Activated CD8-positive, alpha-beta T cell treated with anti-CD3 and anti-CD28 coated beads, Interleukin-2, amount 10 ng/mL, durations not matched to agents 7 days and 5 days (primary cell): ENCODE measurements around the gene CCDC47. TPM values are rescaled to one million over a fixed set of nuclear protein-coding genes. Genes with fewer than 3 reads are reported as not detected.
A peak's percentile ranks its signal among the peaks of the same experiment; 100 is the strongest.

Experiments used
- ATAC-seq: fragments of 150-1000 bp; cut with Tn5 transposase; one replicate; pipeline ENCODE4 v1.10.0; 2021; ENCODE audit warnings: moderate library complexity
- CTCF ChIA-PET: fragments of 350-600 bp; sonication (Branson Sonifier 250); formaldehyde crosslinking; loops from one replicate; lab custom pipeline; 2021; ENCODE audit warnings: antibody characterized with exemption; lab: Charles Lee
- POLR2A ChIA-PET: fragments of 350-600 bp; sonication (Branson Sonifier 250); formaldehyde crosslinking; loops from one replicate; lab custom pipeline; 2021; ENCODE audit warnings: antibody characterized with exemption; lab: Charles Lee
- DNase-seq: peaks from one replicate; pipeline ENCODE4 v3.0.0-alpha.2; 2020
- H3K27ac Mint-ChIP-seq: one replicate; pipeline ENCODE4 v1.8.0; 2021; ENCODE audit warnings: mild to moderate bottlenecking, mixed read lengths
- H3K27me3 Mint-ChIP-seq: one replicate; pipeline ENCODE4 v1.8.0; 2021; ENCODE audit warnings: low read depth, mixed read lengths
- H3K36me3 Mint-ChIP-seq: one replicate; pipeline ENCODE4 v1.8.0; 2021; ENCODE audit warnings: low read depth, mixed read lengths
- H3K4me1 Mint-ChIP-seq: one replicate; pipeline ENCODE4 v1.8.0; 2021; ENCODE audit warnings: low read depth, mixed read lengths
- H3K4me3 Mint-ChIP-seq: one replicate; pipeline ENCODE4 v1.8.0; 2021; ENCODE audit warnings: mild to moderate bottlenecking, mixed read lengths
- H3K9me3 Mint-ChIP-seq: one replicate; pipeline ENCODE4 v1.8.0; 2022; ENCODE audit warnings: mixed read lengths; ENCODE audit not compliant: insufficient read depth
- total RNA-seq, 2 experiments: library from RNA; stranded (reverse); gene quantifications; one replicate each; pipeline ENCODE4 v1.2.3, GENCODE V29; 2021

CCDC47 gene
- 10 to 100 TPM; 59.4 to 61.1 TPM for total RNA-seq

DNA sequence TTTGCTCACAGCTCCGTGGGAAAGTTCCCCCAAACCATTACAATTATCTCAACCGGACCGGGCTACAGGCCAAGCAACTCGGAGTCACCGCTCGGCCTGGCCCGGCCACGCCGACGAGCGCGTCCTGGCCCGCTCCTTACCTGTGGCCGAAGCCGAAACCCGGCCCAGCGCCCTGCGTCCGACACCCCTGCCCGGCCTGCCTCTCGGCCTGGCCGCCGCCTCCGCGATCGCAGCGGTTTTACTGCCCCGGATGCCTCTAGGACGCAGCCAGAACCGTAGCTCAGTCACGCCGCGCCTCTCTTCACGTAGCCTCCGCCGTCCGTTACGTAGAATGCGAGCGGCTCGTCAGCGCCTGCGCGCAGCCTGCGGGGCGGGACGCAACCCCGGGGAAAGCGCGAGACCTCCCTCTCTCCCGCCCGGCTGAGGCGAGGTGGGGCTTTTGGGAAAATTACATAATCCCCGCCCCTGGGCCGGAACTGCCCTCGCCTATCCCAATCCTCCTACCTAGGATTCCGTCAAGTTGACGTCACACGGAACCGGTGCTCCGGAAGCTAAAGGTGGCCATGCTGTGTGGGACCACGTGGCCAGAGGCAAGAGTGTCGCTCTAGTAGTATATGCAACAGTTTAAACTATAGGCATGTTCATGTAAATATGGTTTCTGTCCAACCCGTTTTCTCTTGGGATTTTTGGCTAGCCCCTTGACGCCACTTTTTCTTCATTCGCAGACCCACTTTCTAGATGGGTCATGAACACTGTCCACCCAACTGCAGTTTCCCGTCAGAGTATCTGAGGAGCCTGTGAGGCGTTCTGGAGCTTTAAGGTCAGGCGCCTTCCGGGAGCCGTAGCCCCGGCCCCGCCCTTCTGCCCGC is at the start of gene CCDC47:
CCDC47 (minus strand) TSS at position 326 of the 869 bp plus-strand sequence. CDS start 7,422 bp downstream, outside the sequence.
- H3K4me1 Mint-ChIP-seq = peaks cover 49% of the 10 kb centered on the region
- ChIA-PET CTCF (interaction anchor here (1.0 to 3.5 kb wide), 21 partner anchors 9 to 143 kb away, joined by 3 to 15 read pairs (median 4); partner anchors contain the start of gene STRADA), POLR2A (interaction anchor here (0.7 to 6.0 kb wide), 26 partner anchors 9 to 223 kb away, joined by 3 to 64 read pairs (median 6); partner anchors contain the start of genes DCAF7, FTSJ3, PSMC5 and STRADA)
- ATAC-seq (peak; percentile 92), DNase-seq (peak; percentile 99)
- peaks cover 52% of the 10 kb centered on the region for H3K36me3 Mint-ChIP-seq
- no peaks in the 10 kb centered on the region for H3K9me3 Mint-ChIP-seq
- peak within 1 kb of the TSS; percentile 100 for H3K27ac Mint-ChIP-seq
- no peaks in the 10 kb centered on the region for H3K27me3 Mint-ChIP-seq
- H3K4me3 Mint-ChIP-seq = peak within 1 kb of the TSS; percentile 98

DNA sequence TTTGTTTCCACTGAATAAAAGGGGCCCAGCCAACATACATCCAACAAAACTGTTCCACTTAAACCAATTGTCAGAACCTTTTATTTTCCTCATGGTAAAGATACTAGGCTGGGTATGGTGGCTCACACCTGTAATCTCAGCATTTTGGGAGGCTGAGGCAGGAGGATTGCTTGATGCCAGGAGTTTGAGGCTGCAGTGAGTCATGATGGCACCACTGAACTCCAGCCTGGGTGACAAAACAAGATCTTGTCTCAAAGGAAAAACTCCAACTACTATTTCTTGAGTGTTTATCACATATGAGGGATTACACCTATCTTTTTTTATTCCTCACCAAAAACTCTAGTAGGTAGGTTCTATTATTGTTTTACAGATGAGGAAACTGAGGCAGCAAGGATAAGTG is 49.1 kb upstream of the CCDC47 start:
- no peaks in the 10 kb centered on the region for H3K9me3 Mint-ChIP-seq
- no peak overlapping the region for H3K4me3 Mint-ChIP-seq
- POLR2A ChIA-PET = no interaction called here
- peaks cover 49% of the 10 kb centered on the region for H3K4me1 Mint-ChIP-seq
- peak overlapping the region; percentile 36 for H3K27ac Mint-ChIP-seq
- CTCF ChIA-PET = no interaction called here
- peaks cover 88% of the 10 kb centered on the region for H3K36me3 Mint-ChIP-seq
- DNase-seq (no peak), ATAC-seq (no peak)
- H3K27me3 Mint-ChIP-seq = no peaks in the 10 kb centered on the region

DNA sequence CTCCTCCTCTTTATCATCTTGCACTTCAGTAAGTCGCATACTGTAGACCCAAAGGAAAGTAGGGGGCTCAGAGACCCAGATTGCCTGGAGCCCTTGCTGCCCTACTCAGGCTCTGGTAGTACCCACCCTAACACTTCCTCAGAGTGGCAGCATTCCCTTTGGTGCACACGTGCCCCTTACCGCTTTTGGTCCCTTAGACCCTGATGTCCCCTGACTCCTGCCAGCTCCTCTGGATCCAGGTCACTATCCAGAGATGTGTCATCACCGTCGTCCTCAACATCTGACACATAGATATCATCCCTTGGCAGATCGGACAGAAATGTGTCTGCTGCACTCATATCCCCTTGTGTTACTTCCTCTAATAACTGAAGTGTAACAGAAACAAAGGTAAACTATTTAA is 48.4 kb upstream of the CCDC47 start:
- peaks cover 50% of the 10 kb centered on the region for H3K4me1 Mint-ChIP-seq
- DNase-seq (peak; percentile 12), ATAC-seq (no peak)
- H3K27me3 Mint-ChIP-seq = no peaks in the 10 kb centered on the region
- no peaks in the 10 kb centered on the region for H3K9me3 Mint-ChIP-seq
- POLR2A ChIA-PET = interaction anchor here (0.6 to 1.5 kb wide), 4 partner anchors 13 to 129 kb away, joined by 3 to 4 read pairs (median 3); no protein-coding TSS in a partner anchor
- no peak overlapping the region for H3K4me3 Mint-ChIP-seq
- peaks cover 87% of the 10 kb centered on the region for H3K36me3 Mint-ChIP-seq
- CTCF ChIA-PET = interaction anchor here (1.6 kb wide), 1 partner anchor 13 kb away, joined by 4 read pairs; no protein-coding TSS in a partner anchor
- H3K27ac Mint-ChIP-seq = peak overlapping the region; percentile 48

DNA sequence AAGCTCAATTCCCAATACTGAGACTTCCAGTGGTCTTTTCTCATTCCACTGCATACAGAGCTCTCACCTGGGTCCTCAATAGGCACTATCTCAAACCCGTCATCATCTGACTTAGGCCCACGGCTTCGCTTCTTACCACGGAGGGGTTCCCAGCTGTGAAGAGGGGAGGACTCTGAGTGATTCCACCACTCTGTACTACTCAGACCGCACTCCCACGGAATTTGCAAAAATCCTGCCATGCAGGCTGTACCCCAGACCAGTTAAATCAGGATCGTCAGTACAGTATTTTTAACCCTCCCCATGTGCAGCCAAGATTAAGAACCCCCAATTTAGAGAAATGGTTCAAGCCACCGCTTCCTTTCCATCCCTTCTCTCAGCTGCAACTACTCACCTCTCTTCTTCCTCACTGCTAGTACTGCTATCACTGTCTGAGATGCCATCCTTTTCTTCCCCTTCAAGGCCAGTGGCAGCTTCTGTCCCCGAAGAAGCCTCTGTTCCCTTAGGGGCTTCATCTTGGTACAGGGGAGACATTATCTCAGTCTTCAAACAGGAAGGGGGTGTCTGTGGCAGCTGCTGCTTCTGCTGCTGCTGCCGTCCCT is 47.7 kb upstream of the CCDC47 start:
- POLR2A ChIA-PET = interaction anchor here (0.6 to 1.9 kb wide), 6 partner anchors 11 to 128 kb away, joined by 3 to 5 read pairs (median 4); no protein-coding TSS in a partner anchor
- CTCF ChIA-PET = interaction anchor here (1.0 to 1.6 kb wide), 3 partner anchors 9 to 68 kb away, joined by 3 to 4 read pairs (median 3); no protein-coding TSS in a partner anchor
- peak overlapping the region; percentile 54 for H3K4me3 Mint-ChIP-seq
- no peaks in the 10 kb centered on the region for H3K27me3 Mint-ChIP-seq
- H3K9me3 Mint-ChIP-seq = no peaks in the 10 kb centered on the region
- DNase-seq (no peak), ATAC-seq (no peak)
- H3K36me3 Mint-ChIP-seq = peaks cover 88% of the 10 kb centered on the region
- peaks cover 44% of the 10 kb centered on the region for H3K4me1 Mint-ChIP-seq
- peak overlapping the region; percentile 74 for H3K27ac Mint-ChIP-seq

GRCh38 chr17:63819585-63820537 is 46.5 kb upstream of the CCDC47 start:
- H3K4me3 Mint-ChIP-seq = peak overlapping the region; percentile 25
- H3K27me3 Mint-ChIP-seq = no peaks in the 10 kb centered on the region
- DNase-seq (no peak), ATAC-seq (no peak)
- no peaks in the 10 kb centered on the region for H3K9me3 Mint-ChIP-seq
- peak overlapping the region; percentile 72 for H3K27ac Mint-ChIP-seq
- peaks cover 32% of the 10 kb centered on the region for H3K4me1 Mint-ChIP-seq
- ChIA-PET POLR2A (interaction anchor here (1.4 to 1.9 kb wide), 3 partner anchors 11 to 127 kb away, joined by 3 to 7 read pairs (median 5); no protein-coding TSS in a partner anchor), CTCF (interaction anchor here (1.0 to 1.6 kb wide), 5 partner anchors 8 to 69 kb away, joined by 3 to 5 read pairs (median 3); no protein-coding TSS in a partner anchor)
- H3K36me3 Mint-ChIP-seq = peaks cover 88% of the 10 kb centered on the region

- peak overlapping the region; percentile 25 for H3K4me3 Mint-ChIP-seq
- DNase-seq (no peak), ATAC-seq (no peak)
- H3K9me3 Mint-ChIP-seq = no peaks in the 10 kb centered on the region
- CTCF ChIA-PET = interaction anchor here (1.4 to 1.5 kb wide), 2 partner anchors 9 to 15 kb away, joined by 3 to 5 read pairs; no protein-coding TSS in a partner anchor
- peaks cover 86% of the 10 kb centered on the region for H3K36me3 Mint-ChIP-seq
- POLR2A ChIA-PET = interaction anchor here (0.5 to 1.8 kb wide), 2 partner anchors 12 to 208 kb away, joined by 4 to 7 read pairs; no protein-coding TSS in a partner anchor
- H3K27ac Mint-ChIP-seq = peak overlapping the region; percentile 41
- no peaks in the 10 kb centered on the region for H3K27me3 Mint-ChIP-seq
- peaks cover 26% of the 10 kb centered on the region for H3K4me1 Mint-ChIP-seq
Observed at GRCh38 chr17:63819131-63819530, 45.7 kb upstream of the CCDC47 start.

DNA sequence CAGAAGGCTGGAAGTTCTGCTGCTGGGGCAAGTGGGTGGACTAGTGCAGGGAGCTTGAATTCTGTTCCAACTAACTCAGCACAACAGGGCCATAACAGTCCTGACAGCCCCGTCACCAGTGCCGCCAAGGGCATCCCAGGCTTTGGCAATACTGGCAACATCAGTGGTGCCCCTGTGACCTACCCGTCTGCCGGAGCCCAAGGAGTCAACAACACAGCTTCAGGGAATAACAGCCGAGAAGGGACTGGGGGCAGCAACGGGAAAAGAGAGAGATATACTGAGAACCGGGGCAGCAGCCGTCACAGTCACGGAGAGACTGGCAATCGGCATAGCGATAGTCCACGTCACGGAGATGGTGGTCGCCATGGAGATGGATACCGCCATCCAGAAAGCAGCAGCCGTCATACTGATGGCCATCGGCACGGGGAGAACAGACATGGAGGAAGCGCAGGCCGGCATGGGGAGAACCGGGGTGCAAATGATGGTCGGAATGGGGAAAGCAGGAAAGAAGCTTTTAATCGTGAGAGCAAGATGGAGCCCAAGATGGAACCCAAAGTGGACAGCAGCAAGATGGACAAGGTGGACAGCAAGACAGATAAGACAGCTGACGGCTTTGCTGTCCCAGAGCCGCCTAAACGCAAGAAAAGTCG is 44.5 kb upstream of the CCDC47 start:
- Mint-ChIP-seq H3K9me3 (no peaks in the 10 kb centered on the region), H3K27ac (no peak overlapping the region), H3K4me3 (no peak overlapping the region), H3K4me1 (peaks cover 16% of the 10 kb centered on the region), H3K36me3 (peaks cover 85% of the 10 kb centered on the region), H3K27me3 (no peaks in the 10 kb centered on the region)
- no peak for ATAC-seq
- no peak for DNase-seq
- POLR2A ChIA-PET = interaction anchor here (0.9 kb wide), 1 partner anchor 45 kb away, joined by 6 read pairs; the partner anchor contains the start of gene CCDC47
- CTCF ChIA-PET = interaction anchor here (0.9 kb wide), 1 partner anchor 10 kb away, joined by 3 read pairs; no protein-coding TSS in a partner anchor

DNA sequence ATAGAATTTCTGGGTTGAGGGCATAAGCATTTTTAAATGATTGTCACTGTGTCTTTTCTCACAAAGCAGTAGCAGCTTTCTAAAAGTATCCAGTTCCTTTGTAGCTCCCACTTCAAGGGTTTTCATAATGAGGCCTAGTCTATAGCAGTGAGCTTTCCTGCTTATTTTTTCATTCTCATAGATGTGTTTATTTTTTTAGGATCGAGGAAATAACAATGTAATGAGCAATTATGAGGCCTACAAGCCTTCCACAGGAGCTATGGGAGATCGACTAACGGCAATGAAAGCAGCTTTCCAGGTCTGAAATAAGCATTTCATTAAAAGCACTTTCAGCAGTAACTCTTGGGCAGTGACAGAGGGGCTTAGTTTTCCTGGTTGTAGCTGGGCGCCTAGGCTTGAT is 43.3 kb upstream of the CCDC47 start:
- Mint-ChIP-seq H3K4me3 (no peak overlapping the region), H3K27ac (no peak overlapping the region), H3K27me3 (no peaks in the 10 kb centered on the region), H3K4me1 (peaks cover 10% of the 10 kb centered on the region), H3K9me3 (no peaks in the 10 kb centered on the region), H3K36me3 (peaks cover 85% of the 10 kb centered on the region)
- DNase-seq (no peak), ATAC-seq (no peak)
- ChIA-PET POLR2A (no interaction called here), CTCF (interaction anchor here (1.2 to 1.6 kb wide), 2 partner anchors 12 to 18 kb away, joined by 4 to 6 read pairs; no protein-coding TSS in a partner anchor)

DNA sequence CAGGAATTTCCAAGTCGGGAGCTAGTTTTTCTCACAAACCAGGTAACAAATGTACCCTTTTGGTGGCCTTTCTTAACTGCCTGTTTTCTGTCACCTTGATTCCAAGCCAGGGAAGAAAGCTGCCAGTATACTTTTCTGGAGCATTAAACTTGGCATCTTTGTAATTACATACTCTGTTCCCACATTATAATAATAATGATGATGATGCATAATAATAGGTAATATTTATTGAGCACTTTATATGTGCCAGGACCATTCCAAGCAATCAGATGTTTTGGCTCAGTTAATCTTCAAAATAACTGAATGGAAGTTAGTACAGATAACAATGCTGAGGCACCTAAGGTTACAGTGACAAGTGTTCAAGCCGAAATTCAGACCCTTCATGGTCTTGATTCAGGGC is 42.7 kb upstream of the CCDC47 start:
- POLR2A ChIA-PET = interaction anchor here (0.8 kb wide), 1 partner anchor 118 kb away, joined by 3 read pairs; no protein-coding TSS in a partner anchor
- ATAC-seq = no peak
- no peak overlapping the region for H3K4me3 Mint-ChIP-seq
- no peak for DNase-seq
- peaks cover 7% of the 10 kb centered on the region for H3K4me1 Mint-ChIP-seq
- H3K36me3 Mint-ChIP-seq = peaks cover 86% of the 10 kb centered on the region
- CTCF ChIA-PET = interaction anchor here (1.2 to 1.6 kb wide), 2 partner anchors 12 to 19 kb away, joined by 4 to 6 read pairs; no protein-coding TSS in a partner anchor
- H3K9me3 Mint-ChIP-seq = no peaks in the 10 kb centered on the region
- H3K27ac Mint-ChIP-seq = no peak overlapping the region
- no peaks in the 10 kb centered on the region for H3K27me3 Mint-ChIP-seq

- no peak overlapping the region for H3K27ac Mint-ChIP-seq
- ChIA-PET CTCF (interaction anchor here (0.9 to 1.4 kb wide), 5 partner anchors 18 to 111 kb away, joined by 3 to 5 read pairs (median 4); no protein-coding TSS in a partner anchor), POLR2A (interaction anchor here (1.1 to 1.2 kb wide), 3 partner anchors 11 to 68 kb away, joined by 4 read pairs; no protein-coding TSS in a partner anchor)
- ATAC-seq (no peak), DNase-seq (no peak)
- no peaks in the 10 kb centered on the region for H3K9me3 Mint-ChIP-seq
- no peak overlapping the region for H3K4me3 Mint-ChIP-seq
- H3K4me1 Mint-ChIP-seq = no peaks in the 10 kb centered on the region
- no peaks in the 10 kb centered on the region for H3K27me3 Mint-ChIP-seq
- H3K36me3 Mint-ChIP-seq = peaks cover 78% of the 10 kb centered on the region
Observed at GRCh38 chr17:63809970-63810369, 36.6 kb upstream of the CCDC47 start.
